Measurements from ENCODE around the gene CORO2A.

DNA sequence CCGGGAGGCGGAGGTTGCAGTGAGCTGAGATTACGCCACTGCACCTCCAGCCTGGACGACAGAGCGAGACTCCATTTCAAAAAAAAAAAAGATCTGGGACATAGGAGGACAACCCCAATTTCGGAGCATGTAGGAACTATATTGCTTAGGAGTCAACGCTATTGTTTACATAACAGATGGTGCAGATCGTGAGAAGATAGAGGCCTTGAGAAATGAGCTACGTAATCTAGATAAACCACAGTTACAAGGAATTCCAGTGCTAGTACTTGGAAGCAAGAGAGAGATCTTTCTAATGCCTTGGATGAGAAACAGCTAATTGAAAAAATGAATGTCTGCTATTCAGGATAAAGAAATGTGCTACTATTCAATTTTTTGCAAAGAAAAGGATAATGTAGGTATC, 42.7 kb upstream of the CORO2A start:
- no peak for TF ChIP-seq POLR2A (IDR thresholded peaks at IDR 0.05)
- TF ChIP-seq, protein P1, sequence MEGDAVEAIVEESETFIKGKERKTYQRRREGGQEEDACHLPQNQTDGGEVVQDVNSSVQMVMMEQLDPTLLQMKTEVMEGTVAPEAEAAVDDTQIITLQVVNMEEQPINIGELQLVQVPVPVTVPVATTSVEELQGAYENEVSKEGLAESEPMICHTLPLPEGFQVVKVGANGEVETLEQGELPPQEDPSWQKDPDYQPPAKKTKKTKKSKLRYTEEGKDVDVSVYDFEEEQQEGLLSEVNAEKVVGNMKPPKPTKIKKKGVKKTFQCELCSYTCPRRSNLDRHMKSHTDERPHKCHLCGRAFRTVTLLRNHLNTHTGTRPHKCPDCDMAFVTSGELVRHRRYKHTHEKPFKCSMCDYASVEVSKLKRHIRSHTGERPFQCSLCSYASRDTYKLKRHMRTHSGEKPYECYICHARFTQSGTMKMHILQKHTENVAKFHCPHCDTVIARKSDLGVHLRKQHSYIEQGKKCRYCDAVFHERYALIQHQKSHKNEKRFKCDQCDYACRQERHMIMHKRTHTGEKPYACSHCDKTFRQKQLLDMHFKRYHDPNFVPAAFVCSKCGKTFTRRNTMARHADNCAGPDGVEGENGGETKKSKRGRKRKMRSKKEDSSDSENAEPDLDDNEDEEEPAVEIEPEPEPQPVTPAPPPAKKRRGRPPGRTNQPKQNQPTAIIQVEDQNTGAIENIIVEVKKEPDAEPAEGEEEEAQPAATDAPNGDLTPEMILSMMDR (IDR thresholded peaks at IDR 0.05) = no peak
